Measurements from ENCODE around the gene MPP3. TPM values are rescaled to one million over a fixed set of nuclear protein-coding genes. Genes with fewer than 3 reads are reported as not detected.

The MPP3 gene
- total and polyA plus RNA-seq, 10 of the 15 experiments (the other 5 are each of a cell fraction or from before 2014, with no cell fraction given), result not detected

DNA sequence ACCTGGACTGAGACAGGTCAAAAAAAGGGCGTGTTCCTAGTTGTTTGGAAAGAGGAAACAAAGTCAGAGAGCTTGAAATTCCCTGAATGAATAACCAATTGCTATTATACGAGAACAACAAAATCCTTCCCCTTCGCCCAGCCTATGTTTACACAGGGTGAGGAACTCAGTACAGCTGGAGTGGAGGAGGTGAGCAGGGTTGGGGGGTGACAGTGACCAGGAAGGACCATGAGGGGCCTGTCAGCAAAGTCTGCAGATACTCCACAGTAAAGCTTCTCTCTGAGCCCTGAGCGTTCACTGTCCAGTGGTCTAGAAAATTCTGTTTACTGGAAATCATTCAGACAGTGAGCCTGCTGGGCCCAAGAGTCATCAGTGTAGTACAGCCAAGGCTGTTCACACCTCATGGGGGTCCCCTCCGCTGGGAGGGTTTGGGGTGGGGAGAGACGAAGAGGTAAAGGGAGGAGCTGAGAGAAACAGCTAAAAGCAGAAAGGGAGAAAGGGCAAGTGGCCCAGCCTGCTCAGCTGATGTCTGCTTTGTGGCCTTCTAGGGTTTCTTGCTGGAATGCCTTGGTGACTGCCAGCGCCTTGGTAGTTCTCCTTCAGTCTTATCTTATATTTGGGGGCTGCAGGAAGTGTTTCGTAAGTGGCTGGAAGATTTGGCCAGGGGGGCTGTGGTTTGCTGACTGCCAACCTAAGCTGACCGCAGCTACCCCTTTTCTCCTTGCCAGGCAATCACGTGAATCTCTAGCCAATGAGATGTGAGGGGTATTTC, 59.9 kb downstream of the MPP3 start:
- intact Hi-C loops (cut with micrococcal nuclease; ENCODE audit: unreplicated experiment), result no loop called here
- no peaks in the 10 kb centered on the region for H4K20me1 ChIP-seq (ENCODE audit: control insufficient read depth, insufficient read depth)
- no peak for TF ChIP-seq SUZ12 (IDR thresholded peaks at IDR 0.05; ENCODE audit: unreplicated experiment)
- TF ChIP-seq NFYB (IDR thresholded peaks at IDR 0.05; ENCODE audit: insufficient read depth, low read depth, low read length), result 0 out of 2 replicates have a peak, but pooled peaks have one; percentile 22
- ChIA-PET SMC1A (ENCODE audit: uncharacterized antibody, unreplicated experiment) (interaction anchor here (1.1 to 1.4 kb wide), 2 partner anchors 10 to 78 kb away, joined by 3 read pairs; no protein-coding TSS in a partner anchor), CTCF (interaction anchor here (0.6 to 1.0 kb wide), 5 partner anchors 9 to 171 kb away, joined by 3 read pairs; no protein-coding TSS in a partner anchor), RAD21 (ENCODE audit: unreplicated experiment) (no interaction called here), POLR2A (no interaction called here)
- H2AFZ ChIP-seq (ENCODE audit: control insufficient read depth, low read depth, low read length), result no peak overlapping the region
- FAIRE-seq, result no peak
- DNase-seq (ENCODE audit: low read depth, low spot score), result no peak
- no peak overlapping the region for H3K4me2 ChIP-seq (ENCODE audit: control insufficient read depth, insufficient read depth)
- in situ Hi-C loops (cut with MboI), result no loop called here
- H3K4me3 ChIP-seq, result no peak overlapping the region
- no TSS peak for BruUV-seq (replicated peaks)
- H3K36me3 ChIP-seq (ENCODE audit: control insufficient read depth in 2 of 2, insufficient read depth in 2 of 2, low read length in 1 of 2), result no peaks in the 10 kb centered on the region; a peak in 1 of 4 replicates
- H3K79me2 ChIP-seq (ENCODE audit: control insufficient read depth, insufficient read depth, low read length), result no peaks in the 10 kb centered on the region; the same call in 1 of the 2 replicates
- H3K9ac ChIP-seq (ENCODE audit: control insufficient read depth, insufficient read depth, low read length), result no peak overlapping the region
- peaks cover 7% of the 10 kb centered on the region for H3K4me1 ChIP-seq (ENCODE audit: control insufficient read depth, insufficient read depth, low read length)
- H3K27ac ChIP-seq (ENCODE audit: control insufficient read depth, insufficient read depth), result no peak overlapping the region
- no peaks in the 10 kb centered on the region for H3K9me3 ChIP-seq (replicated peaks; ENCODE audit: control insufficient read depth, insufficient read depth, low read length)
- H3K27me3 ChIP-seq (replicated peaks in 1 of 2; ENCODE audit: control insufficient read depth in 2 of 2, insufficient read depth in 2 of 2, low read length in 1 of 2), result no peaks in the 10 kb centered on the region
- no peak; the same call in 1 of the 3 replicates for ATAC-seq
- WGBS (ENCODE audit: insufficient coverage, insufficient replicate concordance, low lambda C conversion rate, missing lambda C conversion rate), result 18% methylated on average over 9 of the region's 10 CpGs

DNA sequence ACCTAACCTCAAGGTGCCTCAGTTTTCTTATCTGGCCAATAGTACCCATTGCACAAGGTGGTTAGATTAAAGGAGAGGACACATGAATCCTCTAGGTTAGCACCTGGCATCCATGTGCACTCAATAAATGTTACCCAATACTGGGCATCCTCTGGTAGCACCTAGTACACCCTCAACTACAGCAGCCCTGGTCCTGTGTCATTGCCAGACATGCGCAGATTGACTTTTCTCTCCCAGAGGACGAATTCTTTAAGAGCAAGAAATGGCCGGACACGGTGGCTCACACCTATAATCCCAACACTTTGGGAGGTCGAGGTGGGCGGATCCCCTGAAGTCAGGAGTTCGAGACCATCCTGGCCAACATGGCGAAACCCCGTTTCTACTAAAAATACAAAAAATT, 61.5 kb downstream of the MPP3 start:
- H4K20me1 ChIP-seq (ENCODE audit: control insufficient read depth, insufficient read depth), result no peaks in the 10 kb centered on the region
- no TSS peak for BruUV-seq (replicated peaks)
- POLR2A ChIA-PET, result interaction anchor here (0.6 kb wide), 1 partner anchor 170 kb away, joined by 5 read pairs; no protein-coding TSS in a partner anchor
- H3K36me3 ChIP-seq (ENCODE audit: control insufficient read depth in 2 of 2, insufficient read depth in 2 of 2, low read length in 1 of 2), result no peaks in the 10 kb centered on the region; a peak in 1 of 4 replicates
- no peaks in the 10 kb centered on the region for H3K9me3 ChIP-seq (replicated peaks; ENCODE audit: control insufficient read depth, insufficient read depth, low read length)
- H3K27me3 ChIP-seq (replicated peaks in 1 of 2; ENCODE audit: control insufficient read depth in 2 of 2, insufficient read depth in 2 of 2, low read length in 1 of 2), result no peaks in the 10 kb centered on the region
- no peak overlapping the region for H3K4me3 ChIP-seq
- SMC1A ChIA-PET (ENCODE audit: uncharacterized antibody, unreplicated experiment), result no interaction called here
- CTCF ChIA-PET, result interaction anchor here (0.6 kb wide), 1 partner anchor 8 kb away, joined by 3 read pairs; no protein-coding TSS in a partner anchor
- no peak overlapping the region for H3K4me2 ChIP-seq (ENCODE audit: control insufficient read depth, insufficient read depth)
- in situ Hi-C loops (cut with MboI), result no loop called here
- H3K79me2 ChIP-seq (ENCODE audit: control insufficient read depth, insufficient read depth, low read length), result no peaks in the 10 kb centered on the region
- H2AFZ ChIP-seq (ENCODE audit: control insufficient read depth, low read depth, low read length), result no peak overlapping the region
- H3K27ac ChIP-seq (ENCODE audit: control insufficient read depth, insufficient read depth), result no peak overlapping the region
- intact Hi-C loops (cut with micrococcal nuclease; ENCODE audit: unreplicated experiment), result no loop called here
- no peak for FAIRE-seq
- no peak for DNase-seq (ENCODE audit: low read depth, low spot score)
- H3K9ac ChIP-seq (ENCODE audit: control insufficient read depth, insufficient read depth, low read length), result no peak overlapping the region
- H3K4me1 ChIP-seq (ENCODE audit: control insufficient read depth, insufficient read depth, low read length), result peaks cover 7% of the 10 kb centered on the region
- RAD21 ChIA-PET (ENCODE audit: unreplicated experiment), result no interaction called here
- WGBS (ENCODE audit: insufficient coverage, insufficient replicate concordance, low lambda C conversion rate, missing lambda C conversion rate), result 78% methylated on average over 9 of the region's 9 CpGs
- ATAC-seq, result no peak
- TF ChIP-seq TAF1 (IDR thresholded peaks at IDR 0.05; ENCODE audit: borderline replicate concordance, low read depth, low read length) (no peak), ZBED1 (IDR thresholded peaks at IDR 0.05; ENCODE audit: borderline replicate concordance) (no peak), NR2F1 (conservative IDR thresholded peaks at IDR 0.05) (no peak), EZH2 (IDR thresholded peaks at IDR 0.05; ENCODE audit: borderline replicate concordance, control insufficient read depth, low read depth, low read length) (no peak), PAX8 (IDR thresholded peaks at IDR 0.05) (no peak), SIX5 (IDR thresholded peaks at IDR 0.05; ENCODE audit: low read depth, low read length, severe bottlenecking) (no peak), SRF (IDR thresholded peaks at IDR 0.05; ENCODE audit: low read depth in 2 of 2, low read length in 2 of 2) (no peak), RUNX3 (IDR thresholded peaks at IDR 0.05; ENCODE audit: low read length) (no peak)
- TF ChIP-seq, protein P1, sequence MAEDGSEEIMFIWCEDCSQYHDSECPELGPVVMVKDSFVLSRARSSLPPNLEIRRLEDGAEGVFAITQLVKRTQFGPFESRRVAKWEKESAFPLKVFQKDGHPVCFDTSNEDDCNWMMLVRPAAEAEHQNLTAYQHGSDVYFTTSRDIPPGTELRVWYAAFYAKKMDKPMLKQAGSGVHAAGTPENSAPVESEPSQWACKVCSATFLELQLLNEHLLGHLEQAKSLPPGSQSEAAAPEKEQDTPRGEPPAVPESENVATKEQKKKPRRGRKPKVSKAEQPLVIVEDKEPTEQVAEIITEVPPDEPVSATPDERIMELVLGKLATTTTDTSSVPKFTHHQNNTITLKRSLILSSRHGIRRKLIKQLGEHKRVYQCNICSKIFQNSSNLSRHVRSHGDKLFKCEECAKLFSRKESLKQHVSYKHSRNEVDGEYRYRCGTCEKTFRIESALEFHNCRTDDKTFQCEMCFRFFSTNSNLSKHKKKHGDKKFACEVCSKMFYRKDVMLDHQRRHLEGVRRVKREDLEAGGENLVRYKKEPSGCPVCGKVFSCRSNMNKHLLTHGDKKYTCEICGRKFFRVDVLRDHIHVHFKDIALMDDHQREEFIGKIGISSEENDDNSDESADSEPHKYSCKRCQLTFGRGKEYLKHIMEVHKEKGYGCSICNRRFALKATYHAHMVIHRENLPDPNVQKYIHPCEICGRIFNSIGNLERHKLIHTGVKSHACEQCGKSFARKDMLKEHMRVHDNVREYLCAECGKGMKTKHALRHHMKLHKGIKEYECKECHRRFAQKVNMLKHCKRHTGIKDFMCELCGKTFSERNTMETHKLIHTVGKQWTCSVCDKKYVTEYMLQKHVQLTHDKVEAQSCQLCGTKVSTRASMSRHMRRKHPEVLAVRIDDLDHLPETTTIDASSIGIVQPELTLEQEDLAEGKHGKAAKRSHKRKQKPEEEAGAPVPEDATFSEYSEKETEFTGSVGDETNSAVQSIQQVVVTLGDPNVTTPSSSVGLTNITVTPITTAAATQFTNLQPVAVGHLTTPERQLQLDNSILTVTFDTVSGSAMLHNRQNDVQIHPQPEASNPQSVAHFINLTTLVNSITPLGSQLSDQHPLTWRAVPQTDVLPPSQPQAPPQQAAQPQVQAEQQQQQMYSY (CRISPR knock-in tag; IDR thresholded peaks at IDR 0.05), result no peak
- TF ChIP-seq, protein P2, sequence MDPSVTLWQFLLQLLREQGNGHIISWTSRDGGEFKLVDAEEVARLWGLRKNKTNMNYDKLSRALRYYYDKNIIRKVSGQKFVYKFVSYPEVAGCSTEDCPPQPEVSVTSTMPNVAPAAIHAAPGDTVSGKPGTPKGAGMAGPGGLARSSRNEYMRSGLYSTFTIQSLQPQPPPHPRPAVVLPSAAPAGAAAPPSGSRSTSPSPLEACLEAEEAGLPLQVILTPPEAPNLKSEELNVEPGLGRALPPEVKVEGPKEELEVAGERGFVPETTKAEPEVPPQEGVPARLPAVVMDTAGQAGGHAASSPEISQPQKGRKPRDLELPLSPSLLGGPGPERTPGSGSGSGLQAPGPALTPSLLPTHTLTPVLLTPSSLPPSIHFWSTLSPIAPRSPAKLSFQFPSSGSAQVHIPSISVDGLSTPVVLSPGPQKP (IDR thresholded peaks at IDR 0.05; ENCODE audit: low read depth, low read length), result no peak

All from GM12878 (cell line).